Measurements from ENCODE around the gene RNASEH2A.

GRCh38 chr19:12828494-12828893, 22.1 kb downstream of the RNASEH2A start:
- no peak for TF ChIP-seq CTCF (conservative IDR thresholded peaks at IDR 0.05 in 1 of 2, IDR thresholded peaks at IDR 0.05 in 1 of 2; ENCODE audit: extremely low read depth in 1 of 2, insufficient read depth in 1 of 2, low read depth in 1 of 2, low read length in 2 of 2)
- TF ChIP-seq EZH2 (IDR thresholded peaks at IDR 0.05; ENCODE audit: borderline replicate concordance, low read length), result no peak
